Suprapubic skin (tissue), 3 donors: ENCODE results near the gene ZNF771.

Experiments used
- CTCF ChIP-seq, 2 donors: fragments of 200-600 bp in 1 of 2; fragments of 450-650 bp in 1 of 2; sonication (generic) in 1 of 2; IDR thresholded peaks; one replicate each; pipeline ENCODE4 v1.5.1; 2016 to 2019; ENCODE audit warnings: antibody characterized with exemption in 2 of 2, mild to moderate bottlenecking in 1 of 2, moderate library complexity in 1 of 2
- EP300 ChIP-seq: sonication (generic); formaldehyde crosslinking; IDR thresholded peaks from one replicate; pipeline ENCODE4 v1.6.1; 2017; ENCODE audit warnings: antibody characterized with exemption
- POLR2A ChIP-seq, 2 donors: fragments of 450-650 bp; IDR thresholded peaks; one replicate each; pipeline ENCODE4 v1.6.1; 2017; ENCODE audit warnings: antibody characterized with exemption in 2 of 2, mild to moderate bottlenecking in 2 of 2, moderate library complexity in 2 of 2

- TF ChIP-seq CTCF (IDR thresholded peaks at IDR 0.05), result no peak
- no peak for TF ChIP-seq POLR2A (IDR thresholded peaks at IDR 0.05)
- TF ChIP-seq EP300, result no peak
Measured at GRCh38 chr16:30374538-30374937, 32.9 kb upstream of the ZNF771 start, which contains the start of gene MYL11.
